A549 (cell line): ENCODE data around the gene SPATA13. TPM values are rescaled to one million over a fixed set of nuclear protein-coding genes. Genes with fewer than 3 reads are reported as not detected.

Experiments
- ATAC-seq, 2 experiments: fragments of 200-7000 bp in 1 of 2; fragments of >200 bp in 1 of 2; cut with Nextera tagmentation in 1 of 2; cut with Tn5 transposase in 1 of 2; 3 replicates each; pipeline versions ENCODE4 v1.8.0 to v1.9.1; 2018 to 2020; ENCODE audit warnings: mild to moderate bottlenecking in 1 of 2, moderate library complexity in 1 of 2
- CTCF ChIA-PET: fragments of 300-600 bp; sonication (Branson Sonifier 250); formaldehyde crosslinking; extraction: SDS; loops from one replicate; lab custom pipeline; 2021; ENCODE audit warnings: antibody characterized with exemption, inconsistent platforms; lab: Yijun Ruan, JAX
- POLR2A ChIA-PET: fragments of 350-600 bp; formaldehyde crosslinking; extraction: SDS; loops from one replicate; lab custom pipeline; 2021; ENCODE audit warnings: antibody characterized with exemption, inconsistent platforms; lab: Yijun Ruan, JAX
- DNase-seq, 2 experiments: peaks; one replicate each; pipeline versions ENCODE4 v3.0.0 to v3.0.0-alpha.2; 2011 to 2016; ENCODE audit warnings: low read depth in 1 of 2, low spot score in 1 of 2
- FAIRE-seq: peaks from 2 replicates; lab custom pipeline; 2011; peaks lifted over from hg19 to GRCh38; lab: Jason Lieb, UNC
- H3K27ac ChIP-seq, 2 experiments: fragments of >200 bp; sonication (Bioruptor Twin); formaldehyde crosslinking; 3 replicates each; pipeline ENCODE4 v1.5.1; 2016 to 2017
- H3K4me1 ChIP-seq: fragments of >200 bp; sonication (Bioruptor Twin); formaldehyde crosslinking; 3 replicates; pipeline ENCODE4 v1.6.1; 2016
- H3K4me2 ChIP-seq: fragments of >200 bp; sonication (Bioruptor Twin); formaldehyde crosslinking; 3 replicates; pipeline ENCODE4 v1.6.1; 2016
- H3K4me3 ChIP-seq: fragments of >200 bp; sonication (Bioruptor Twin); formaldehyde crosslinking; 3 replicates; pipeline ENCODE4 v1.5.1; 2016
- H3K9me3 ChIP-seq: fragments of >200 bp; sonication (Bioruptor Twin); formaldehyde crosslinking; 3 replicates; pipeline ENCODE4 v1.6.1; 2016
- CEBPB ChIP-seq, 2 experiments: fragments of >200 bp in 1 of 2; sonication (Bioruptor Twin) in 1 of 2; formaldehyde crosslinking in 1 of 2; IDR thresholded peaks; 2 replicates each; pipeline ENCODE4 v1.6.1; 2012 to 2016
- CHD2 ChIP-seq: fragments of 150-350 bp; IDR thresholded peaks from 2 replicates; pipeline ENCODE4 v1.6.1; 2014; ENCODE audit warnings: low read length; ENCODE audit not compliant: partially characterized antibody
- E2F6 ChIP-seq: IDR thresholded peaks from 2 replicates; pipeline ENCODE4 v1.6.1; 2012; ENCODE audit warnings: low read depth, borderline replicate concordance
- EP300 ChIP-seq, 2 experiments: fragments of >200 bp; sonication (Bioruptor Twin); formaldehyde crosslinking; IDR thresholded peaks; 2 replicates in 1 of 2; 3 replicates in 1 of 2; pipeline ENCODE4 v1.6.1; 2016 to 2017
- FOXS1 ChIP-seq: fragments of 250-450 bp; sonication (Bioruptor Pico); IDR thresholded peaks from 2 replicates; pipeline ENCODE4 v1.5.0; 2020; ENCODE audit warnings: mild to moderate bottlenecking, moderate library complexity
- HES2 ChIP-seq: fragments of >200 bp; sonication (Bioruptor Twin); formaldehyde crosslinking; IDR thresholded peaks from 2 replicates; pipeline ENCODE4 v1.6.1; 2016
- HOXB13 ChIP-seq: fragments of 250-450 bp; sonication (Bioruptor Pico); IDR thresholded peaks from 2 replicates; pipeline ENCODE4 v1.5.0; 2020; ENCODE audit warnings: low read depth, mild to moderate bottlenecking, moderate library complexity
- JUN ChIP-seq, 2 experiments: fragments of >200 bp; sonication (Bioruptor Twin); formaldehyde crosslinking; IDR thresholded peaks; 2 replicates in 1 of 2; 3 replicates in 1 of 2; pipeline ENCODE4 v1.6.1; 2016 to 2017
- JUNB ChIP-seq: fragments of >200 bp; sonication (Bioruptor Twin); formaldehyde crosslinking; IDR thresholded peaks from 2 replicates; pipeline ENCODE4 v1.6.1; 2016
- KDM1A ChIP-seq: fragments of 200-600 bp; sonication (generic); IDR thresholded peaks from 2 replicates; pipeline ENCODE4 v1.6.1; 2016; ENCODE audit warnings: low read depth, mild to moderate bottlenecking
- MAFK ChIP-seq: fragments of 450-650 bp; IDR thresholded peaks from 2 replicates; pipeline ENCODE4 v1.6.1; 2014; ENCODE audit not compliant: partially characterized antibody
- MAX ChIP-seq: IDR thresholded peaks from 2 replicates; pipeline ENCODE4 v1.6.1; 2012
- NFE2L2 ChIP-seq: fragments of 150-350 bp; conservative IDR thresholded peaks from 2 replicates; pipeline ENCODE4 v1.6.1; 2014; ENCODE audit warnings: low read length
- NR3C1 ChIP-seq: fragments of >200 bp; sonication (Bioruptor Twin); formaldehyde crosslinking; IDR thresholded peaks from 3 replicates; pipeline ENCODE4 v1.6.1; 2017
- PBX3 ChIP-seq: IDR thresholded peaks from 2 replicates; pipeline ENCODE4 v1.6.1; 2012
- POLR2AphosphoS2 ChIP-seq: conservative IDR thresholded peaks from 2 replicates; pipeline ENCODE4 v1.6.1; 2012; ENCODE audit warnings: low read length, improper control_type of control experiment, inconsistent platforms
- RFX5 ChIP-seq: fragments of 450-650 bp; IDR thresholded peaks from 2 replicates; pipeline ENCODE4 v1.7.1; 2014; ENCODE audit warnings: antibody characterized with exemption, mild to moderate bottlenecking, moderate library complexity
- SMC3 ChIP-seq: fragments of >200 bp; sonication (Bioruptor Twin); formaldehyde crosslinking; IDR thresholded peaks from 3 replicates; pipeline ENCODE4 v1.6.1; 2018; ENCODE audit warnings: inconsistent platforms
- USF2 ChIP-seq: fragments of 450-650 bp; IDR thresholded peaks from 2 replicates; pipeline ENCODE4 v1.6.1; 2014; ENCODE audit warnings: antibody characterized with exemption
- ZC3H11A ChIP-seq: fragments of 450-650 bp; IDR thresholded peaks from 2 replicates; pipeline ENCODE4 v1.6.1; 2014; ENCODE audit warnings: antibody characterized with exemption, mild to moderate bottlenecking
- ZNF302 ChIP-seq: fragments of 250-450 bp; sonication (Bioruptor Pico); IDR thresholded peaks from 2 replicates; pipeline ENCODE4 v1.9.0; 2021; ENCODE audit warnings: inconsistent platforms, mild to moderate bottlenecking, moderate library complexity
- ZSCAN20 ChIP-seq: fragments of 250-450 bp; sonication (Bioruptor Pico); IDR thresholded peaks from 2 replicates; pipeline ENCODE4 v1.8.0; 2022; ENCODE audit warnings: mild to moderate bottlenecking, moderate library complexity
- WGBS: methylation state at CpG from one replicate; pipeline ENCODE4 v1.1.6; 2017; ENCODE audit errors: missing lambda C conversion rate; 5-methylcytosine and 5-hydroxymethylcytosine counted together
- polyA plus RNA-seq, 4 experiments: library from polyadenylated mRNA; depleted of rRNA in 3 of 4; stranded (reverse); fragments of >200 nt; fragmentation: RNase III in 1 of 4; extraction: RNeasy Plus Mini Kit Qiagen cat#74134 plus additional on column Dnase treatment in 1 of 4; gene quantifications; 2 replicates in 3 of 4; 3 replicates in 1 of 4; pipeline ENCODE4 v1.2.3, GENCODE V29; 2011 to 2017
- TF ChIP-seq, protein P1 (sequence below): fragments of 250-450 bp; sonication (Bioruptor Pico); IDR thresholded peaks from 2 replicates; pipeline ENCODE4 v1.5.0; 2021; ENCODE audit warnings: mild to moderate bottlenecking, moderate library complexity, borderline replicate concordance

The SPATA13 gene
- polyA plus RNA-seq, 2 of the 4 experiments (the other 2 are of a cell fraction), result 3.1 to 6.3 TPM

- POLR2A ChIA-PET, result no interaction called here
- Histone ChIP-seq H3K4me2 (no peak overlapping the region), H3K4me1 (peaks cover 8% of the 10 kb centered on the region), H3K4me3 (no peak overlapping the region), H3K27ac (no peak overlapping the region), H3K9me3 (no peaks in the 10 kb centered on the region)
- FAIRE-seq (no peak), ATAC-seq (no peak), DNase-seq (no peak)
- no peak for TF ChIP-seq JUNB
- TF ChIP-seq MAFK, result no peak
- TF ChIP-seq ZC3H11A, result no peak
- no peak for TF ChIP-seq E2F6
- TF ChIP-seq POLR2AphosphoS2, result no peak
- CTCF ChIA-PET, result no interaction called here
- 81% methylated on average over 2 of the region's 4 CpGs for WGBS
These were observed 17.6 kb upstream of the SPATA13 start for GRCh38 chr13:24142886-24143285.

- POLR2A ChIA-PET, result no interaction called here
- Histone ChIP-seq H3K27ac (no peak overlapping the region), H3K4me1 (peaks cover 30% of the 10 kb centered on the region), H3K9me3 (no peaks in the 10 kb centered on the region), H3K4me2 (no peak overlapping the region), H3K4me3 (no peak overlapping the region)
- TF ChIP-seq MAX (no peak), HOXB13 (CRISPR knock-in tag) (no peak), PBX3 (no peak), E2F6 (no peak), RFX5 (no peak), CEBPB (IDR thresholded peaks at IDR 0.05) (no peak), EP300 (IDR thresholded peaks at IDR 0.05) (no peak), NFE2L2 (no peak), CHD2 (no peak), FOXS1 (CRISPR knock-in tag) (no peak), KDM1A (no peak), USF2 (no peak), ZNF302 (CRISPR knock-in tag) (no peak), JUN (IDR thresholded peaks at IDR 0.05) (no peak), NR3C1 (no peak), HES2 (no peak), ZSCAN20 (CRISPR knock-in tag) (no peak), SMC3 (no peak)
- TF ChIP-seq, protein P1, sequence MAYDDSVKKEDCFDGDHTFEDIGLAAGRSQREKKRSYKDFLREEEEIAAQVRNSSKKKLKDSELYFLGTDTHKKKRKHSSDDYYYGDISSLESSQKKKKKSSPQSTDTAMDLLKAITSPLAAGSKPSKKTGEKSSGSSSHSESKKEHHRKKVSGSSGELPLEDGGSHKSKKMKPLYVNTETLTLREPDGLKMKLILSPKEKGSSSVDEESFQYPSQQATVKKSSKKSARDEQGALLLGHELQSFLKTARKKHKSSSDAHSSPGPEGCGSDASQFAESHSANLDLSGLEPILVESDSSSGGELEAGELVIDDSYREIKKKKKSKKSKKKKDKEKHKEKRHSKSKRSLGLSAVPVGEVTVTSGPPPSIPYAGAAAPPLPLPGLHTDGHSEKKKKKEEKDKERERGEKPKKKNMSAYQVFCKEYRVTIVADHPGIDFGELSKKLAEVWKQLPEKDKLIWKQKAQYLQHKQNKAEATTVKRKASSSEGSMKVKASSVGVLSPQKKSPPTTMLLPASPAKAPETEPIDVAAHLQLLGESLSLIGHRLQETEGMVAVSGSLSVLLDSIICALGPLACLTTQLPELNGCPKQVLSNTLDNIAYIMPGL, result no peak
- DNase-seq, result no peak
- CTCF ChIA-PET, result interaction anchor here (1.4 kb wide), 1 partner anchor 92 kb away, joined by 3 read pairs; no protein-coding TSS in a partner anchor
- 59% methylated on average over 2 of the region's 2 CpGs for WGBS
- no peak for FAIRE-seq
- ATAC-seq, result no peak
These were observed 15.3 kb upstream of the SPATA13 start for GRCh38 chr13:24145240-24145639.
